Measurements from ENCODE around the gene TSPAN11. TPM values are rescaled to one million over a fixed set of nuclear protein-coding genes. Genes with fewer than 3 reads are reported as not detected.
"Not testable (repeated sequence)": the region's sequence is repeated elsewhere in the genome, so short reads cannot be mapped to it uniquely, and the experiment has no call there.

TSPAN11 gene
- total and polyA plus RNA-seq, 7 experiments from 2014 or later: not detected

GRCh38 chr12:30884799-30885198 is 41.7 kb upstream of the TSPAN11 start:
- intact Hi-C loops (cut with micrococcal nuclease): no loop called here
- Histone ChIP-seq H3K9me3 (ENCODE audit: control insufficient read depth in 2 of 3, low read length in 3 of 3) (peaks cover 0 to 16% (median 0%) of the 10 kb centered on the region in 3 experiments), H3K4me1 (ENCODE audit: control insufficient read depth in 2 of 2, insufficient read depth in 2 of 2, low read length in 2 of 2) (no peaks in the 10 kb centered on the region), H3K4me3 (ENCODE audit: low read length) (no peak overlapping the region), H3K27me3 (ENCODE audit: control insufficient read depth in 2 of 2, insufficient read depth in 2 of 2, low read length in 2 of 2) (no peaks in the 10 kb centered on the region), H3K27ac (ENCODE audit: low read depth, low read length) (no peak overlapping the region), H3K36me3 (ENCODE audit: control insufficient read depth in 2 of 3, insufficient read depth in 3 of 3, low read length in 3 of 3) (no peaks in the 10 kb centered on the region)
- DNase-seq (no peak), ATAC-seq (no peak)
- CTCF ChIA-PET: no interaction called here
- POLR2A ChIA-PET: no interaction called here
- peaks cover 0 to 14% (median 0%) of the 10 kb centered on the region in 5 donors for H3K36me3 Mint-ChIP-seq
- no peak overlapping the region for H3K27ac Mint-ChIP-seq
- H3K4me1 Mint-ChIP-seq: no peaks in the 10 kb centered on the region
- peaks cover 5 to 11% (median 7%) of the 10 kb centered on the region in 5 donors for H3K27me3 Mint-ChIP-seq
- no peak overlapping the region for H3K4me3 Mint-ChIP-seq
- peaks cover 0 to 49% (median 16%) of the 10 kb centered on the region in 11 donors for H3K9me3 Mint-ChIP-seq

GRCh38 chr12:30885321-30885720 is 41.2 kb upstream of the TSPAN11 start:
- no peaks in the 10 kb centered on the region for H3K27me3 ChIP-seq (ENCODE audit: control insufficient read depth in 2 of 2, insufficient read depth in 2 of 2, low read length in 2 of 2)
- no peaks in the 10 kb centered on the region for H3K4me1 ChIP-seq (ENCODE audit: control insufficient read depth in 2 of 2, insufficient read depth in 2 of 2, low read length in 2 of 2)
- Mint-ChIP-seq H3K4me3 (no peak overlapping the region), H3K9me3 (peaks cover 2 to 54% (median 16%) of the 10 kb centered on the region in 11 donors), H3K27me3 (peaks cover under 1 to 6% (median 2%) of the 10 kb centered on the region in 5 donors), H3K36me3 (peaks cover 0 to 14% (median 0%) of the 10 kb centered on the region in 5 donors), H3K4me1 (no peaks in the 10 kb centered on the region), H3K27ac (no peak overlapping the region)
- no peak overlapping the region for H3K4me3 ChIP-seq (ENCODE audit: low read length)
- DNase-seq (no peak), ATAC-seq (no peak)
- ChIA-PET CTCF (no interaction called here), POLR2A (no interaction called here)
- no peaks in the 10 kb centered on the region for H3K36me3 ChIP-seq (ENCODE audit: control insufficient read depth in 2 of 3, insufficient read depth in 3 of 3, low read length in 3 of 3)
- no peak overlapping the region for H3K27ac ChIP-seq (ENCODE audit: low read depth, low read length)
- intact Hi-C loops (cut with micrococcal nuclease): no loop called here
- H3K9me3 ChIP-seq (ENCODE audit: control insufficient read depth in 2 of 3, low read length in 3 of 3): peaks cover 0 to 16% (median 0%) of the 10 kb centered on the region in 3 experiments

GRCh38 chr12:30887226-30887625 is 39.3 kb upstream of the TSPAN11 start:
- H3K27me3 Mint-ChIP-seq: peaks cover 0 to 4% (median 2%) of the 10 kb centered on the region in 5 donors
- peaks cover 0 to 16% (median 0%) of the 10 kb centered on the region in 3 experiments for H3K9me3 ChIP-seq (ENCODE audit: control insufficient read depth in 2 of 3, low read length in 3 of 3)
- H3K36me3 Mint-ChIP-seq: peaks cover 0 to 14% (median 0%) of the 10 kb centered on the region in 5 donors
- no peaks in the 10 kb centered on the region for H3K27me3 ChIP-seq (ENCODE audit: control insufficient read depth in 2 of 2, insufficient read depth in 2 of 2, low read length in 2 of 2)
- POLR2A ChIA-PET: interaction anchor here (1.0 kb wide), 1 partner anchor 9 kb away, joined by 3 read pairs; no protein-coding TSS in a partner anchor
- DNase-seq (no peak), ATAC-seq (no peak)
- intact Hi-C loops (cut with micrococcal nuclease): no loop called here
- H3K4me3 Mint-ChIP-seq: no peak overlapping the region
- H3K27ac Mint-ChIP-seq: no peak overlapping the region
- peaks cover 4 to 61% (median 22%) of the 10 kb centered on the region in 11 donors for H3K9me3 Mint-ChIP-seq
- H3K4me3 ChIP-seq (ENCODE audit: low read length): no peak overlapping the region
- CTCF ChIA-PET: no interaction called here
- no peaks in the 10 kb centered on the region for H3K36me3 ChIP-seq (ENCODE audit: control insufficient read depth in 2 of 3, insufficient read depth in 3 of 3, low read length in 3 of 3)
- H3K4me1 Mint-ChIP-seq: no peaks in the 10 kb centered on the region
- no peak overlapping the region for H3K27ac ChIP-seq (ENCODE audit: low read depth, low read length)
- no peaks in the 10 kb centered on the region for H3K4me1 ChIP-seq (ENCODE audit: control insufficient read depth in 2 of 2, insufficient read depth in 2 of 2, low read length in 2 of 2)

- ATAC-seq (no peak), DNase-seq (no peak)
- Mint-ChIP-seq H3K4me1 (no peaks in the 10 kb centered on the region), H3K4me3 (no peak overlapping the region), H3K27ac (no peak overlapping the region), H3K36me3 (peaks cover 0 to 14% (median 0%) of the 10 kb centered on the region in 5 donors), H3K9me3 (peaks cover 4 to 61% (median 23%) of the 10 kb centered on the region in 11 donors), H3K27me3 (peaks cover 0 to 6% (median 2%) of the 10 kb centered on the region in 5 donors)
- Histone ChIP-seq H3K36me3 (ENCODE audit: control insufficient read depth in 2 of 3, insufficient read depth in 3 of 3, low read length in 3 of 3) (no peaks in the 10 kb centered on the region), H3K9me3 (ENCODE audit: control insufficient read depth in 2 of 3, low read length in 3 of 3) (peaks cover 0 to 16% (median 0%) of the 10 kb centered on the region in 3 experiments), H3K27ac (ENCODE audit: low read depth, low read length) (no peak overlapping the region), H3K27me3 (ENCODE audit: control insufficient read depth in 2 of 2, insufficient read depth in 2 of 2, low read length in 2 of 2) (no peaks in the 10 kb centered on the region), H3K4me1 (ENCODE audit: control insufficient read depth in 2 of 2, insufficient read depth in 2 of 2, low read length in 2 of 2) (no peaks in the 10 kb centered on the region), H3K4me3 (ENCODE audit: low read length) (no peak overlapping the region)
- intact Hi-C loops (cut with micrococcal nuclease): no loop called here
- POLR2A ChIA-PET: interaction anchor here (1.0 kb wide), 1 partner anchor 10 kb away, joined by 3 read pairs; no protein-coding TSS in a partner anchor
- CTCF ChIA-PET: no interaction called here
Measured at GRCh38 chr12:30888241-30888640, 38.3 kb upstream of the TSPAN11 start.

GRCh38 chr12:30894531-30894930 is 32.0 kb upstream of the TSPAN11 start:
- POLR2A ChIA-PET; H3K4me3 ChIP-seq (ENCODE audit: low read length); ATAC-seq; intact Hi-C loops (cut with micrococcal nuclease); CTCF ChIA-PET; H3K9me3 ChIP-seq (ENCODE audit: control insufficient read depth in 2 of 3, low read length in 3 of 3); H3K27me3 ChIP-seq (ENCODE audit: control insufficient read depth in 2 of 2, insufficient read depth in 2 of 2, low read length in 2 of 2); DNase-seq; H3K36me3 Mint-ChIP-seq; H3K4me1 ChIP-seq (ENCODE audit: control insufficient read depth in 2 of 2, insufficient read depth in 2 of 2, low read length in 2 of 2); H3K4me1 Mint-ChIP-seq; H3K4me3 Mint-ChIP-seq; H3K27ac ChIP-seq (ENCODE audit: low read depth, low read length); H3K27ac Mint-ChIP-seq; H3K36me3 ChIP-seq (ENCODE audit: control insufficient read depth in 2 of 3, insufficient read depth in 3 of 3, low read length in 3 of 3): not testable (repeated sequence)
- Mint-ChIP-seq H3K27me3 (peaks cover 2 to 26% (median 22%) of the 10 kb centered on the region in 5 donors), H3K9me3 (peaks cover 0 to 17% (median 9%) of the 10 kb centered on the region in 11 donors)

- Mint-ChIP-seq H3K27ac (no peak overlapping the region), H3K4me1 (no peaks in the 10 kb centered on the region), H3K27me3 (peaks cover 5 to 34% (median 29%) of the 10 kb centered on the region in 5 donors), H3K4me3 (no peak overlapping the region), H3K36me3 (no peaks in the 10 kb centered on the region), H3K9me3 (peaks cover 0 to 7% (median 2%) of the 10 kb centered on the region in 11 donors)
- H3K27ac ChIP-seq (ENCODE audit: low read depth, low read length): no peak overlapping the region
- ChIA-PET CTCF (no interaction called here), POLR2A (no interaction called here)
- no peaks in the 10 kb centered on the region for H3K9me3 ChIP-seq (ENCODE audit: control insufficient read depth in 2 of 3, low read length in 3 of 3)
- no peak overlapping the region for H3K4me3 ChIP-seq (ENCODE audit: low read length)
- DNase-seq (no peak), ATAC-seq (no peak)
- intact Hi-C loops (cut with micrococcal nuclease): no loop called here
- H3K4me1 ChIP-seq (ENCODE audit: control insufficient read depth in 2 of 2, insufficient read depth in 2 of 2, low read length in 2 of 2): no peaks in the 10 kb centered on the region
- no peaks in the 10 kb centered on the region for H3K36me3 ChIP-seq (ENCODE audit: control insufficient read depth in 2 of 3, insufficient read depth in 3 of 3, low read length in 3 of 3)
- H3K27me3 ChIP-seq (ENCODE audit: control insufficient read depth in 2 of 2, insufficient read depth in 2 of 2, low read length in 2 of 2): no peaks in the 10 kb centered on the region
Measured at GRCh38 chr12:30896461-30896860, 30.1 kb upstream of the TSPAN11 start.

GRCh38 chr12:30898846-30899245 is 27.7 kb upstream of the TSPAN11 start:
- Mint-ChIP-seq H3K4me1 (no peaks in the 10 kb centered on the region), H3K27me3 (peaks cover 3 to 28% (median 25%) of the 10 kb centered on the region in 5 donors), H3K4me3 (no peak overlapping the region), H3K27ac (no peak overlapping the region), H3K36me3 (no peaks in the 10 kb centered on the region), H3K9me3 (peaks cover 0 to 2% (median 0%) of the 10 kb centered on the region in 11 donors)
- Histone ChIP-seq H3K27me3 (ENCODE audit: control insufficient read depth in 2 of 2, insufficient read depth in 2 of 2, low read length in 2 of 2) (no peaks in the 10 kb centered on the region), H3K36me3 (ENCODE audit: control insufficient read depth in 2 of 3, insufficient read depth in 3 of 3, low read length in 3 of 3) (no peaks in the 10 kb centered on the region), H3K4me1 (ENCODE audit: control insufficient read depth in 2 of 2, insufficient read depth in 2 of 2, low read length in 2 of 2) (no peaks in the 10 kb centered on the region), H3K27ac (ENCODE audit: low read depth, low read length) (no peak overlapping the region), H3K4me3 (ENCODE audit: low read length) (no peak overlapping the region), H3K9me3 (ENCODE audit: control insufficient read depth in 2 of 3, low read length in 3 of 3) (no peaks in the 10 kb centered on the region)
- DNase-seq (no peak), ATAC-seq (no peak)
- intact Hi-C loops (cut with micrococcal nuclease): no loop called here
- ChIA-PET POLR2A (no interaction called here), CTCF (no interaction called here)

Data from naive thymus-derived CD4-positive, alpha-beta T cell (primary cell).